ENCODE measurements around the gene MTERF4. TPM values are rescaled to one million over a fixed set of nuclear protein-coding genes. Genes with fewer than 3 reads are reported as not detected.
A peak's percentile ranks its signal among the peaks of the same experiment; 100 is the strongest.

Gene MTERF4
- total and polyA plus RNA-seq, 12 donors, result 17.4 to 39.2 (median 32.2) TPM

GRCh38 chr2:241149925-241150659, 48.0 kb upstream of the MTERF4 start, which contains the start of gene PPP1R7:
PPP1R7 (plus strand) TSS chr2:241150467; CDS start chr2:241150496, 29 bp downstream.
- H3K36me3 ChIP-seq (replicated peaks in 1 of 2), result peaks cover 0 to 3% of the 10 kb centered on the region in 2 donors
- peak within 1 kb of the TSS; percentile 34 to 95 (median 74) for H3K4me3 ChIP-seq
- H3K27ac ChIP-seq, result peak within 1 kb of the TSS in 4 of 5 donors; percentile 50 to 74 (median 64)
- no peaks in the 10 kb centered on the region for H3K9me3 ChIP-seq (replicated peaks in 1 of 3)
- H3K4me1 ChIP-seq (replicated peaks in 1 of 2), result peaks cover 7 to 22% of the 10 kb centered on the region in 2 donors
- WGBS, 4 donors, result 0% methylated on average over 13 to 73 of the region's 73 CpGs
- H3K27me3 ChIP-seq, result no peaks in the 10 kb centered on the region
- peak; percentile 94 to 97 (median 95) for DNase-seq
- intact Hi-C loops (cut with DNase I), result no loop called here
- TF ChIP-seq CTCF (IDR thresholded peaks at IDR 0.05) (no peak), POLR2A (IDR thresholded peaks at IDR 0.05) (peak in 1 of 2 donors; percentile 10)

- TF ChIP-seq CTCF (IDR thresholded peaks at IDR 0.05) (no peak), POLR2A (IDR thresholded peaks at IDR 0.05) (no peak)
- intact Hi-C loops (cut with DNase I), result no loop called here
- Histone ChIP-seq H3K27me3 (no peaks in the 10 kb centered on the region), H3K9me3 (replicated peaks in 1 of 3) (no peaks in the 10 kb centered on the region), H3K27ac (peak overlapping the region in 2 of 5 donors; percentile 37 to 44), H3K4me3 (peak overlapping the region; percentile 34 to 81 (median 54)), H3K4me1 (replicated peaks in 1 of 2) (peaks cover 7 to 22% of the 10 kb centered on the region in 2 donors), H3K36me3 (replicated peaks in 1 of 2) (no peaks in the 10 kb centered on the region)
- WGBS, 4 donors, result 0% methylated on average over 10 to 23 of the region's 23 CpGs; no CpG with 5 or more reads in 1 of the 4 donors
- no peak for DNase-seq
Measured at GRCh38 chr2:241149675-241149924, 47.5 kb upstream of the MTERF4 start.

GRCh38 chr2:241148891-241149674, 47.0 kb upstream of the MTERF4 start, which contains the start of gene PASK:
PASK (minus strand) TSS chr2:241149472; CDS start chr2:241143032, 6,440 bp downstream.
- no peaks in the 10 kb centered on the region for H3K9me3 ChIP-seq (replicated peaks in 1 of 3)
- intact Hi-C loops (cut with DNase I), result no loop called here
- H3K4me3 ChIP-seq, result peak within 1 kb of the TSS; percentile 34 to 95 (median 74)
- DNase-seq, result peak; percentile 92 to 98 (median 96)
- peak within 1 kb of the TSS in 4 of 5 donors; percentile 37 to 72 (median 53) for H3K27ac ChIP-seq
- H3K36me3 ChIP-seq (replicated peaks in 1 of 2), result no peaks in the 10 kb centered on the region
- no peak for TF ChIP-seq CTCF (IDR thresholded peaks at IDR 0.05)
- no peak for TF ChIP-seq POLR2A (IDR thresholded peaks at IDR 0.05)
- H3K4me1 ChIP-seq (replicated peaks in 1 of 2), result peaks cover 7 to 22% of the 10 kb centered on the region in 2 donors
- no peaks in the 10 kb centered on the region for H3K27me3 ChIP-seq
- WGBS, 4 donors, result 0 to 1% (median 0%) methylated on average over 15 to 88 of the region's 88 CpGs

GRCh38 chr2:241148239-241148638, 46.2 kb upstream of the MTERF4 start:
- no peaks in the 10 kb centered on the region for H3K36me3 ChIP-seq (replicated peaks in 1 of 2)

More at GRCh38 chr2:241148239-241148638, 46.2 kb upstream of the MTERF4 start:
- 92 to 97% (median 93%) methylated on average over 4 of the region's 4 CpGs for WGBS, 4 donors
- no peak overlapping the region for H3K4me3 ChIP-seq
- no peak overlapping the region for H3K27ac ChIP-seq
- no peak for DNase-seq
- H3K27me3 ChIP-seq, result no peaks in the 10 kb centered on the region
- peaks cover 7 to 22% of the 10 kb centered on the region in 2 donors for H3K4me1 ChIP-seq (replicated peaks in 1 of 2)
- TF ChIP-seq POLR2A (IDR thresholded peaks at IDR 0.05) (no peak), CTCF (IDR thresholded peaks at IDR 0.05) (no peak)
- H3K9me3 ChIP-seq (replicated peaks in 1 of 3), result no peaks in the 10 kb centered on the region
- intact Hi-C loops (cut with DNase I), result no loop called here
